Body of pancreas (tissue), 4 donors: ENCODE data around the gene PDLIM5. TPM values are rescaled to one million over a fixed set of nuclear protein-coding genes. Genes with fewer than 3 reads are reported as not detected.
A peak's percentile ranks its signal among the peaks of the same experiment; 100 is the strongest.

Source experiments
- ATAC-seq: fragments of 150-250 bp; one replicate; pipeline ENCODE4 v1.9.1; 2016
- DNase-seq, 4 donors: peaks; one replicate each; pipeline ENCODE4 v3.0.0-alpha.2; 2019
- H3K27ac ChIP-seq, 4 donors: fragments of 200-600 bp; sonication (generic); 1 replicate in 3 of 4; 2 replicates in 1 of 4; pipeline versions ENCODE4 v1.5.1 to v1.6.1; 2016 to 2019; ENCODE audit warnings: mild to moderate bottlenecking in 1 of 4, mixed read lengths in 1 of 4, moderate library complexity in 1 of 4
- H3K27me3 ChIP-seq, 2 donors: fragments of 200-600 bp; sonication (generic); one replicate each; pipeline ENCODE4 v1.6.0; 2016; ENCODE audit warnings: mild to moderate bottlenecking in 1 of 2
- H3K36me3 ChIP-seq, 2 donors: fragments of 200-600 bp; sonication (generic); replicated peaks in 1 of 2; 2 replicates each; pipeline ENCODE4 v1.5.1; 2016; ENCODE audit warnings: low read depth in 2 of 2; ENCODE audit not compliant: insufficient read depth in 1 of 2
- H3K4me1 ChIP-seq: fragments of 200-600 bp; sonication (generic); one replicate; pipeline ENCODE4 v1.6.0; 2016
- H3K4me3 ChIP-seq, 2 donors: fragments of 200-600 bp; sonication (generic); 1 replicate in 1 of 2; 2 replicates in 1 of 2; pipeline ENCODE4 v1.5.1; 2016 to 2019
- H3K9me3 ChIP-seq, 3 donors: fragments of 200-600 bp; sonication (generic); 1 replicate in 2 of 3; 2 replicates in 1 of 3; pipeline ENCODE4 v1.5.1; 2016
- CTCF ChIP-seq, 7 experiments: fragments of 450-650 bp in 4 of 7; fragments of 200-600 bp in 3 of 7; sonication (generic) in 3 of 7; IDR thresholded peaks; one replicate each; pipeline ENCODE4 v1.5.1; 2016 to 2019; ENCODE audit warnings: antibody characterized with exemption in 7 of 7
- POLR2A ChIP-seq, 3 donors: fragments of 450-650 bp; IDR thresholded peaks; one replicate each; pipeline ENCODE4 v1.6.1; 2016; ENCODE audit warnings: antibody characterized with exemption in 3 of 3, mild to moderate bottlenecking in 2 of 3
- WGBS, 2 donors: methylation state at CpG; one replicate each; pipeline ENCODE4 v1.1.5; 2017; 5-methylcytosine and 5-hydroxymethylcytosine counted together
- intact Hi-C: fragments of 100-400 bp; cut with DNase I; formaldehyde crosslinking; loops from one replicate; pipeline ENCODE4 v1.15.1; 2023
- total RNA-seq, 2 donors: library from RNA; depleted of rRNA; stranded (reverse); fragments of >200 nt; gene quantifications; one replicate each; pipeline ENCODE4 v1.1.0, GENCODE V29; 2016

Gene PDLIM5
- total RNA-seq, 2 donors from 2014 or later: 44.2 to 70.3 TPM

DNA sequence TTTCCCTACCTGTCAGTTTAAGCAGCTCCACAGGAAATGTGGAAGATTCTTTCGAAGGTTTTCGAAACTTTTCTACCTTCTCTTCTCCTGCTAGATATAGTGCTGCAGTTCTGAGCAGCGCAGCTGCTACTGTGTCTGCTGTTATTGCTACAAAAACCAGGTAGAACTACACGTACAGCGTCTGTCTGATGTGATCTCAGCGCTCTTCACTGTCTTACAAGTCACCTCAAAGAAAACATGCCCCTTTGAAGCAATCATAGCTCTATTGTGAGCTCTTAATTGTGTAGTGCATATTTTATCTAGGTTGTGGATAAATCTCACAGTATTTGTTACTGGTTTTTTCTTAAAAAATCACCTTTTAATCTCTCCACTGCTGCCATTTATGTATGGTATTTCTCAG lies 158.4 kb downstream of the PDLIM5 start:
- ATAC-seq (no peak), DNase-seq (no peak)
- Histone ChIP-seq H3K9me3 (no peaks in the 10 kb centered on the region), H3K36me3 (no peaks in the 10 kb centered on the region), H3K27me3 (no peaks in the 10 kb centered on the region), H3K4me3 (no peak overlapping the region), H3K4me1 (peaks cover 4% of the 10 kb centered on the region), H3K27ac (no peak overlapping the region)
- intact Hi-C loops: no loop called here
- no peak for TF ChIP-seq POLR2A (IDR thresholded peaks at IDR 0.05)
- TF ChIP-seq CTCF (IDR thresholded peaks at IDR 0.05): no peak
- WGBS, 2 donors: 92 to 95% methylated on average over 6 of the region's 6 CpGs

GRCh38 chr4:94613248-94613647 lies 161.5 kb downstream of the PDLIM5 start:
- DNase-seq: no peak
- no peak for ATAC-seq
- no peak for TF ChIP-seq POLR2A (IDR thresholded peaks at IDR 0.05)
- TF ChIP-seq CTCF (IDR thresholded peaks at IDR 0.05): no peak
- no peaks in the 10 kb centered on the region for H3K9me3 ChIP-seq
- no peaks in the 10 kb centered on the region for H3K27me3 ChIP-seq
- H3K4me1 ChIP-seq: peaks cover 4% of the 10 kb centered on the region
- no peak overlapping the region for H3K27ac ChIP-seq
- intact Hi-C loops: no loop called here
- no peaks in the 10 kb centered on the region for H3K36me3 ChIP-seq
- WGBS, 2 donors: 19 to 32% methylated on average over 1 of the region's 1 CpG
- H3K4me3 ChIP-seq: no peak overlapping the region

- intact Hi-C loops: no loop called here
- Histone ChIP-seq H3K27me3 (no peaks in the 10 kb centered on the region), H3K4me3 (no peak overlapping the region), H3K4me1 (peaks cover 4% of the 10 kb centered on the region), H3K9me3 (no peaks in the 10 kb centered on the region), H3K36me3 (peaks cover 0 to 3% of the 10 kb centered on the region in 2 donors), H3K27ac (no peak overlapping the region)
- DNase-seq: no peak
- no peak for ATAC-seq
- WGBS, 2 donors: 66 to 73% methylated on average over 4 of the region's 4 CpGs
- no peak for TF ChIP-seq CTCF (IDR thresholded peaks at IDR 0.05)
- no peak for TF ChIP-seq POLR2A (IDR thresholded peaks at IDR 0.05)
Measured at GRCh38 chr4:94615451-94615850, 163.7 kb downstream of the PDLIM5 start.

- Histone ChIP-seq H3K36me3 (peaks cover 0 to 3% of the 10 kb centered on the region in 2 donors), H3K27ac (no peak overlapping the region), H3K9me3 (no peaks in the 10 kb centered on the region), H3K4me3 (no peak overlapping the region), H3K4me1 (no peaks in the 10 kb centered on the region), H3K27me3 (no peaks in the 10 kb centered on the region)
- DNase-seq (peak in 3 of 4 donors; percentile 12 to 19 (median 15)), ATAC-seq (peak; percentile 59)
- WGBS, 2 donors: 17 to 18% methylated on average over 6 of the region's 6 CpGs
- TF ChIP-seq CTCF (IDR thresholded peaks at IDR 0.05) (peak in 6 of 7 experiments; percentile 70 to 76 (median 74)), POLR2A (IDR thresholded peaks at IDR 0.05) (no peak)
- intact Hi-C loops: no loop called here
Measured at GRCh38 chr4:94621491-94622080, 169.8 kb downstream of the PDLIM5 start.
